Natural killer cell (primary cell): ENCODE measurements around the gene FAM219B. TPM values are rescaled to one million over a fixed set of nuclear protein-coding genes. Genes with fewer than 3 reads are reported as not detected.

Source experiments
- ATAC-seq, 3 donors: fragments of 150-1000 bp in 2 of 3; fragments of 200-7000 bp in 1 of 3; cut with Tn5 transposase; 1 replicate in 1 of 3; 2 replicates in 2 of 3; pipeline ENCODE4 v1.10.0; 2021; ENCODE audit warnings: mild to moderate bottlenecking in 2 of 3, moderate library complexity in 2 of 3
- DNase-seq, 2 donors: peaks; one replicate each; pipeline versions ENCODE4 v3.0.0 to v3.0.0-alpha.2; 2013 to 2021; ENCODE audit warnings: mixed read lengths in 1 of 2
- H3K27ac ChIP-seq: one replicate; pipeline ENCODE4 v1.5.1; 2013; ENCODE audit warnings: mild to moderate bottlenecking, low read length
- H3K27me3 ChIP-seq: one replicate; pipeline ENCODE4 v1.6.1; 2013; ENCODE audit warnings: low read length; ENCODE audit not compliant: control insufficient read depth, insufficient read depth
- H3K36me3 ChIP-seq: one replicate; pipeline ENCODE4 v1.6.1; 2013; ENCODE audit warnings: low read length; ENCODE audit not compliant: control insufficient read depth, insufficient read depth
- H3K4me1 ChIP-seq: one replicate; pipeline ENCODE4 v1.6.1; 2013; ENCODE audit warnings: low read length; ENCODE audit not compliant: control insufficient read depth, insufficient read depth
- H3K4me3 ChIP-seq: one replicate; pipeline ENCODE4 v1.5.1; 2013; ENCODE audit warnings: low read length
- H3K9me3 ChIP-seq: one replicate; pipeline ENCODE4 v1.6.1; 2013; ENCODE audit warnings: low read length; ENCODE audit not compliant: control insufficient read depth, insufficient read depth
- H3K27ac Mint-ChIP-seq, 2 donors: one replicate each; pipeline ENCODE4 v1.8.0; 2022; ENCODE audit warnings: mild to moderate bottlenecking in 2 of 2, mixed read lengths in 2 of 2, moderate library complexity in 1 of 2
- H3K27me3 Mint-ChIP-seq, 2 donors: one replicate each; pipeline ENCODE4 v1.8.0; 2022; ENCODE audit warnings: low read depth in 2 of 2, mixed read lengths in 2 of 2
- H3K36me3 Mint-ChIP-seq: one replicate; pipeline ENCODE4 v1.8.0; 2022; ENCODE audit warnings: mixed read lengths
- H3K4me1 Mint-ChIP-seq, 2 donors: one replicate each; pipeline ENCODE4 v1.8.0; 2022; ENCODE audit warnings: mixed read lengths in 2 of 2
- H3K4me3 Mint-ChIP-seq: one replicate; pipeline ENCODE4 v1.8.0; 2022; ENCODE audit warnings: mild to moderate bottlenecking, moderate library complexity, mixed read lengths
- H3K9me3 Mint-ChIP-seq, 2 donors: one replicate each; pipeline ENCODE4 v1.8.0; 2022; ENCODE audit warnings: mixed read lengths in 2 of 2
- WGBS: methylation state at CpG from one replicate; pipeline ENCODE4 v1.1.7; 2013; ENCODE audit warnings: missing lambda C conversion rate; ENCODE audit not compliant: insufficient coverage; 5-methylcytosine and 5-hydroxymethylcytosine counted together
- intact Hi-C: fragments of 100-400 bp; cut with micrococcal nuclease; formaldehyde crosslinking; loops from one replicate; pipeline ENCODE4 v1.14.2; 2022
- total RNA-seq, 4 donors: library from RNA; stranded (reverse); fragments of 120-200 nt in 1 of 4; gene quantifications; one replicate each; pipeline versions ENCODE4 v1.2.3 to v1.2.4, GENCODE V29; 2013 to 2022
- TF ChIP-seq, protein P1 (sequence below): fragments of 200-600 bp; IDR thresholded peaks from one replicate; pipeline ENCODE4 v1.8.0; 2022; ENCODE audit warnings: antibody characterized with exemption

FAM219B gene
- total RNA-seq, 3 donors from 2014 or later (not counting 1 experiment from before 2014, with no cell fraction given): 63.5 to 107 (median 69.0) TPM

DNA sequence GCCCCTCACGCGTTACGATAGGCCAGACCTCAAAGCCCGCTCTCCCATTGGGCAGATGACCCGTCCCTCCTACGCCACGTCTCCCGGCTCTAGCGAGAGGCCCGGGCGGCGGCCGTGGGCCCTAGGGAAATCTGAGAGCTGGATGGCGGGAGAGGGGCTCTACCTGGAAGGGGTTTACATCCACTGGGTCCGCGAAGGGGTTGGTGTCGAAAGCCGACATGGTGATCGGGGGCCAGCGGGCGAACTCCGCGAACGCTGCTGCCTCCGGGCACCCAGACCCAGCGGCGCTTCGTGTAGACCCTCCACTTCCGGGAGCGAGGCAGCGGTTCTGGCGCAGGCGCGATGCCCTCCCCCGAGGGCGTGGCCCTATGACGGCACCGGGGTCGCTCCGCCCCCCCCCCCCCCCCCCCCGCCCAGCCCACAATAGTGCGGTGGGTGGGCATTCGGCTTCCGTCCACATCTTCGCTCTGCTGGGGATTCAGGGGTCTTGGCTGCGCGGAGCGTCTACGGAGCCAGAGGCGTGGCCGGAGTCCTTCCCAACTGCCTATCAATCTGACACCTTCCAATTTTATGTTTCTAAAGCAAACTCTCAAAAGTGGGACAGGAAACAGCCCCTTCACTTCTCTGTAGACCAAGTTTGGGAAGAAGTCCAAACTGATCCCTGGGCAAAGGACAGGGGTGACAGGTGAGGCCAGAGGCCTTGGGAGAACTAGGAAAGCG, 33.5 kb downstream of the FAM219B start, which contains the start of gene SCAMP2:
Gene SCAMP2, minus strand, starts transcription at position 330 of the 720 bp plus-strand sequence. Its CDS starts 110 bp downstream, at position 220.
- no peaks in the 10 kb centered on the region for H3K27me3 ChIP-seq
- under 1% methylated on average over 39 of the region's 52 CpGs for WGBS
- no peaks in the 10 kb centered on the region for H3K36me3 ChIP-seq
- peak; percentile 95 to 97 (median 96) for ATAC-seq
- H3K27ac ChIP-seq: peak within 1 kb of the TSS; percentile 96
- Mint-ChIP-seq H3K27me3 (no peaks in the 10 kb centered on the region), H3K4me3 (peak within 1 kb of the TSS; percentile 99), H3K36me3 (no peaks in the 10 kb centered on the region), H3K4me1 (peaks cover 43 to 45% of the 10 kb centered on the region in 2 donors), H3K27ac (peak within 1 kb of the TSS; percentile 95 to 98), H3K9me3 (no peaks in the 10 kb centered on the region)
- no peaks in the 10 kb centered on the region for H3K9me3 ChIP-seq
- TF ChIP-seq, protein P1, sequence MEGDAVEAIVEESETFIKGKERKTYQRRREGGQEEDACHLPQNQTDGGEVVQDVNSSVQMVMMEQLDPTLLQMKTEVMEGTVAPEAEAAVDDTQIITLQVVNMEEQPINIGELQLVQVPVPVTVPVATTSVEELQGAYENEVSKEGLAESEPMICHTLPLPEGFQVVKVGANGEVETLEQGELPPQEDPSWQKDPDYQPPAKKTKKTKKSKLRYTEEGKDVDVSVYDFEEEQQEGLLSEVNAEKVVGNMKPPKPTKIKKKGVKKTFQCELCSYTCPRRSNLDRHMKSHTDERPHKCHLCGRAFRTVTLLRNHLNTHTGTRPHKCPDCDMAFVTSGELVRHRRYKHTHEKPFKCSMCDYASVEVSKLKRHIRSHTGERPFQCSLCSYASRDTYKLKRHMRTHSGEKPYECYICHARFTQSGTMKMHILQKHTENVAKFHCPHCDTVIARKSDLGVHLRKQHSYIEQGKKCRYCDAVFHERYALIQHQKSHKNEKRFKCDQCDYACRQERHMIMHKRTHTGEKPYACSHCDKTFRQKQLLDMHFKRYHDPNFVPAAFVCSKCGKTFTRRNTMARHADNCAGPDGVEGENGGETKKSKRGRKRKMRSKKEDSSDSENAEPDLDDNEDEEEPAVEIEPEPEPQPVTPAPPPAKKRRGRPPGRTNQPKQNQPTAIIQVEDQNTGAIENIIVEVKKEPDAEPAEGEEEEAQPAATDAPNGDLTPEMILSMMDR: no peak
- peak within 1 kb of the TSS; percentile 81 for H3K4me3 ChIP-seq
- intact Hi-C loops: loop anchor here (1.0 to 2.0 kb wide), 2 partner anchors 16 to 28 kb away; no protein-coding TSS in a partner anchor
- DNase-seq: peak; percentile 90 to 94
- peaks cover 47% of the 10 kb centered on the region for H3K4me1 ChIP-seq

DNA sequence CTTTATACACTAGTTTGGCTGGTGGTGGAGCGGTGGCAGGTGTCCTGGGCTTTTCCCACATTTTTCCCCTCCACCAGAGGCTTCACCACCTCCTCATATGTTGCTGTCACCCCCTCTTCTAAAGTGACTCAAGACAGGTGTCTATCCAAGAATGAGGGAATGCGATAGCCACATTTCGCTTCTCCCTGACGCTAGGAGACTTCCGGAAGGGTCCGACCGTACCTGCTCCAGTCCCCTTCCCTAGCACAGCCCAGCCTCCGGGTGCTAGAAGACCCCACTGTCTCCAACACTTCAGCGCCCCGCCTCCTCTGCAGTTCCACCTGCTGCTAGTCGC, 34.0 kb downstream of the FAM219B start:
- ATAC-seq: no peak
- H3K36me3 Mint-ChIP-seq: no peaks in the 10 kb centered on the region
- TF ChIP-seq, protein P1: no peak
- no peaks in the 10 kb centered on the region for H3K36me3 ChIP-seq
- H3K27ac ChIP-seq: peak overlapping the region; percentile 96
- no peaks in the 10 kb centered on the region for H3K9me3 ChIP-seq
- peak overlapping the region; percentile 81 for H3K4me3 ChIP-seq
- H3K4me1 ChIP-seq: peaks cover 52% of the 10 kb centered on the region
- no peaks in the 10 kb centered on the region for H3K27me3 ChIP-seq
- intact Hi-C loops: loop anchor here (1.0 to 2.0 kb wide), 2 partner anchors 17 to 28 kb away; no protein-coding TSS in a partner anchor
- H3K27me3 Mint-ChIP-seq: no peaks in the 10 kb centered on the region
- under 1% methylated on average over 11 of the region's 11 CpGs for WGBS
- DNase-seq: no peak
- no peaks in the 10 kb centered on the region for H3K9me3 Mint-ChIP-seq
- H3K27ac Mint-ChIP-seq: peak overlapping the region; percentile 95 to 98
- peaks cover 48 to 50% of the 10 kb centered on the region in 2 donors for H3K4me1 Mint-ChIP-seq
- H3K4me3 Mint-ChIP-seq: peak overlapping the region; percentile 99

DNA sequence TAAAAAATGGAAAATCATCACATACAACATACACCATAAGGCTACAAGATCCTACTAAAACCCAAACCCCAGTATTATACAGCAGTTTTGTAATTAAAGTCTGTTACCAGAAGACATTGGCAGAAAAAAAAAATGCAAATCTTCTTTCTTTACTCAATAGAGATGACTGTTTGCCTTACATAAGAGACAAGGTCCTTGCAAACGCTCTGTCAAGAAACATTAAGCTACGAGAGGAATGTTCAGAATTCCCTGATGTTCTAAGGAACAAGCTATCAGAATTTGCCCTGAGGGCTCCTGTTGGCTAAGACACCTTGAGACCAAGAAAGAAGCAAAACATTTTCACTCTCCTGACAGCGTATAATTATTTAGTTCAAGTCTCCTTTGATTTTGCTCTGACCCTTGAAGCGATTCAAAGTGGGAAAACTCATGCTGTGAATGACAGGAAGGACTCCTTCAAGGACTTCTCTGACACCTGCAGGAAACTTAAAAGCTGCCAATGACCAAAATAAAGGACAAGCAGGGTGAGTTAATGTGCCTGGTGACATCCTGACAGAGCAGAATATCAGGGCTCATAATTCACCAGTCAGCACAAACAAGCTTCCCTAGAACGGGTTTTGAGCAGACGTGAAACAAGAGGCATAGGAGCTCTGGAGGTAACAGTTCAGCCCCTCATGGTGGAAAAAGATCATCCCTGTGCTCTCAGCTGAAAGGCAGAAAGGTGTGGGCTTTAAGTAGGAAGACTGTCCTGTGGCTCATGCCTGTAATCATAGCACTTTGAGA, 36.0 kb downstream of the FAM219B start:
- intact Hi-C loops: no loop called here
- Mint-ChIP-seq H3K9me3 (no peaks in the 10 kb centered on the region), H3K27me3 (no peaks in the 10 kb centered on the region), H3K36me3 (no peaks in the 10 kb centered on the region), H3K27ac (peak overlapping the region; percentile 87 to 95), H3K4me3 (peak overlapping the region; percentile 99), H3K4me1 (peaks cover 61 to 64% of the 10 kb centered on the region in 2 donors)
- Histone ChIP-seq H3K27ac (peak overlapping the region; percentile 56), H3K4me1 (peaks cover 71% of the 10 kb centered on the region), H3K36me3 (no peaks in the 10 kb centered on the region), H3K27me3 (no peaks in the 10 kb centered on the region), H3K4me3 (no peak overlapping the region), H3K9me3 (no peaks in the 10 kb centered on the region)
- ATAC-seq (no peak), DNase-seq (no peak)
- WGBS: 24% methylated on average over 6 of the region's 6 CpGs
- TF ChIP-seq, protein P1: no peak
